Ishikawa (cell line): ENCODE results near the gene ZNF45.

Experiments
- CREB1 ChIP-seq: IDR thresholded peaks from 2 replicates; pipeline ENCODE4 v1.6.1; 2012; ENCODE audit warnings: low read depth
- EGR1 ChIP-seq: IDR thresholded peaks from 2 replicates; pipeline ENCODE4 v1.6.1; 2012
- EP300 ChIP-seq: IDR thresholded peaks from 2 replicates; pipeline ENCODE4 v1.6.1; 2012; ENCODE audit warnings: borderline replicate concordance
- FOXM1 ChIP-seq: IDR thresholded peaks from 2 replicates; pipeline ENCODE4 v1.6.1; 2012; ENCODE audit warnings: low read depth, borderline replicate concordance
- MAX ChIP-seq: IDR thresholded peaks from 2 replicates; pipeline ENCODE4 v1.6.1; 2012
- NFIC ChIP-seq: IDR thresholded peaks from 2 replicates; pipeline ENCODE4 v1.6.1; 2012
- RAD21 ChIP-seq: IDR thresholded peaks from 2 replicates; pipeline ENCODE4 v1.6.1; 2012; ENCODE audit warnings: low read depth
- REST ChIP-seq: IDR thresholded peaks from 2 replicates; pipeline ENCODE4 v1.6.1; 2012; ENCODE audit warnings: low read depth, mild to moderate bottlenecking
- TAF1 ChIP-seq: IDR thresholded peaks from 2 replicates; pipeline ENCODE4 v1.6.1; 2012; ENCODE audit warnings: low read depth, mild to moderate bottlenecking
- TEAD4 ChIP-seq: IDR thresholded peaks from 2 replicates; pipeline ENCODE4 v1.6.1; 2012
- YY1 ChIP-seq: IDR thresholded peaks from 2 replicates; pipeline ENCODE4 v1.6.1; 2012; ENCODE audit warnings: low read depth

DNA sequence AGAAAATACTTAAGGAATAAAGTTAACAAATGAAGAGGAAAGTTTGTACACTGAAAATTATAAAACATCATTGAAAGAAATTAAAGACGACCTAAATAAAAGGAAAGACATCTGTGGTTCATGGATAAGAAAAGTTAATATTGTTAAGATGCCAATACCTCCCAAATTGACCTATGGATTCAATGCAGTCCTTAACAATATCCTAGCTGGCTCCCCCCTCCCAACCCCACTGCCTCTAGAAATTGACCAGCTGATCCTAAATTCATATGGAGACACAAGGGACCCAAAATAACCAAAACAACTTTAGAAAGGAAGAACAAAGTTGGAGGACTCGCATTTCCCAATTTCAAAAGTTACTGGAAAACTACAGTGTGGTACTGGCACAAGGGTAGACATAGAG is 28.3 kb downstream of the ZNF45 start:
- TF ChIP-seq EP300 (no peak), NFIC (no peak), REST (no peak), MAX (no peak), YY1 (no peak), TEAD4 (no peak), RAD21 (no peak), EGR1 (no peak), TAF1 (no peak), FOXM1 (no peak), CREB1 (no peak)
